Activated T-cell treated with anti-CD3 and anti-CD28 coated beads, Interleukin-2, amount 50 U/mL, for 72 hours (primary cell): ENCODE data around the gene TMEM233. TPM values are rescaled to one million over a fixed set of nuclear protein-coding genes. Genes with fewer than 3 reads are reported as not detected.

ENCODE experiments used
- ATAC-seq, 2 donors: fragments of 150-1000 bp; cut with Tn5 transposase; replicated peaks in 1 of 2; 2 replicates each; pipeline ENCODE4 v1.10.0; 2021; ENCODE audit warnings: moderate library complexity in 2 of 2, mild to moderate bottlenecking in 1 of 2
- DNase-seq, 2 donors: peaks; one replicate each; pipeline ENCODE4 v3.0.0; 2021 to 2022; ENCODE audit warnings: mixed read lengths in 1 of 2
- H3K27ac Mint-ChIP-seq: one replicate; pipeline ENCODE4 v1.8.0; 2022; ENCODE audit warnings: mild to moderate bottlenecking, moderate library complexity, mixed read lengths
- H3K27me3 Mint-ChIP-seq: one replicate; pipeline ENCODE4 v1.8.0; 2022; ENCODE audit warnings: low read depth, mixed read lengths
- H3K36me3 Mint-ChIP-seq, 2 donors: one replicate each; pipeline ENCODE4 v1.8.0; 2022; ENCODE audit warnings: mixed read lengths in 2 of 2, mild to moderate bottlenecking in 1 of 2; ENCODE audit not compliant: insufficient read depth in 2 of 2
- H3K4me1 Mint-ChIP-seq: one replicate; pipeline ENCODE4 v1.8.0; 2022; ENCODE audit warnings: low read depth, mixed read lengths
- H3K4me3 Mint-ChIP-seq, 2 donors: one replicate each; pipeline ENCODE4 v1.8.0; 2022; ENCODE audit warnings: mild to moderate bottlenecking in 2 of 2, mixed read lengths in 2 of 2, moderate library complexity in 2 of 2
- H3K9me3 Mint-ChIP-seq, 2 donors: one replicate each; pipeline ENCODE4 v1.8.0; 2022; ENCODE audit warnings: mixed read lengths in 2 of 2
- total RNA-seq, 2 donors: library from RNA; stranded (reverse); gene quantifications; one replicate each; pipeline ENCODE4 v1.2.3, GENCODE V29; 2022

The TMEM233 gene
- total RNA-seq, 2 donors from 2014 or later = not detected

DNA sequence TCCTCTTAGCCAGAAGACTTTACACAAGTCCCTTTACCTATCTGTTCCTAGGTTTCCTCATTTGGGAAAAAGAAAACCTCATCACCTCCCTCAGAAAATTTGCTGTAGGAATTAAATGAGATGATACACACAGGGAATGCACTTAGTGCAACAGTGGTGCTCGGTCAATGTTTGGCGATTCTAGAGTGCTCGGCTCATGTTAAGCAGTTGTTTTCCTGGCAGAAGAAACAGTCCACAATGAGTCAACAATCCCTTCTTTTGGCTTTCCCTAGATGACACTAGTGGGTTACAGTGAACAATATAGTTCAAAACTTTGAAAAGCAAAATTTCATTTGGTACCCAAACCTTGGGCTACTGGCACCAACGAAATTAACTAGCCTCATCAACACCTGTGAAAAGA lies 3.9 kb upstream of the TMEM233 start:
- Mint-ChIP-seq H3K36me3 (no peaks in the 10 kb centered on the region), H3K27ac (no peak overlapping the region), H3K4me1 (peaks cover 9% of the 10 kb centered on the region), H3K9me3 (no peaks in the 10 kb centered on the region), H3K4me3 (no peak overlapping the region), H3K27me3 (peaks cover 75% of the 10 kb centered on the region)
- DNase-seq (no peak), ATAC-seq (no peak)

DNA sequence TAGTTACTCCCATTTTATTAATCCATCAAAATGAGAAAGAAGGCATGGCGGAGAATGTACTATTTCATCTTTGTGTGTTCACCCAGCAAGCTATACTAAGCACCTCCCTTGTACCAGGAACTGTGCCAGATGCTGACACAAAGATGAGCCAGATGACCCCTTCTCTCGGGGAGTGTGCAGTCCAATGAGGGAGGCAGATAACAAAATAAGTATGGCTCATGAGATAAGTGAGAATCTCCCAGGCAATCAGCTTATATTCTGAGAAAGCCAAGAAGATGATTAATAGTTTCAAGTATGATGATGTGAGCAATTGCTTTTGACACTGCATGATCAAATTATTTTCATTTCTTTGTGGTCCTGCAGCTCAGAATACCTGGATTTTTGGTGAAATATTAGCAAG lies 1.3 kb upstream of the TMEM233 start:
- peaks cover 87% of the 10 kb centered on the region for H3K27me3 Mint-ChIP-seq
- no peak for DNase-seq
- H3K4me3 Mint-ChIP-seq = no peak overlapping the region
- peaks cover 24% of the 10 kb centered on the region for H3K4me1 Mint-ChIP-seq
- ATAC-seq = no peak
- no peaks in the 10 kb centered on the region for H3K9me3 Mint-ChIP-seq
- H3K36me3 Mint-ChIP-seq = no peaks in the 10 kb centered on the region
- H3K27ac Mint-ChIP-seq = no peak overlapping the region

DNA sequence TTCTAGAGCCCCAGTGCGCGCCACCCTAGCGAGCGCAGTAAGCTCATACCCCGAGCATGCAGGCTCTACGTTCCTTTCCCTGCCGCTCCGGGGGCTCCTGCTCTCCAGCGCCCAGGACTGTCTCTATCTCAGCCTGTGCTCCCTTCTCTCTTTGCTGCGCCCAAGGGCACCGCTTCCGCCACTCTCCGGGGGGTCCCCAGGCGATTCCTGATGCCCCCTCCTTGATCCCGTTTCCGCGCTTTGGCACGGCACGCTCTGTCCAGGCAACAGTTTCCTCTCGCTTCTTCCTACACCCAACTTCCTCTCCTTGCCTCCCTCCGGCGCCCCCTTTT lies 791 bp downstream of the TMEM233 start:
- Mint-ChIP-seq H3K4me3 (peak overlapping the region; percentile 11 to 57), H3K27ac (no peak overlapping the region), H3K4me1 (peaks cover 24% of the 10 kb centered on the region), H3K9me3 (no peaks in the 10 kb centered on the region), H3K36me3 (no peaks in the 10 kb centered on the region), H3K27me3 (peaks cover 78% of the 10 kb centered on the region)
- no peak for ATAC-seq
- DNase-seq = no peak

GRCh38 chr12:119594772-119595445 lies 1.3 kb downstream of the TMEM233 start:
- ATAC-seq (no peak), DNase-seq (no peak)
- peak overlapping the region; percentile 56 to 57 for H3K4me3 Mint-ChIP-seq
- H3K36me3 Mint-ChIP-seq = no peaks in the 10 kb centered on the region
- no peaks in the 10 kb centered on the region for H3K9me3 Mint-ChIP-seq
- H3K27me3 Mint-ChIP-seq = peaks cover 78% of the 10 kb centered on the region
- H3K4me1 Mint-ChIP-seq = peaks cover 24% of the 10 kb centered on the region
- peak overlapping the region; percentile 14 for H3K27ac Mint-ChIP-seq

GRCh38 chr12:119598159-119598558 lies 4.6 kb downstream of the TMEM233 start:
- no peaks in the 10 kb centered on the region for H3K9me3 Mint-ChIP-seq
- peaks cover 63% of the 10 kb centered on the region for H3K27me3 Mint-ChIP-seq
- peaks cover 24% of the 10 kb centered on the region for H3K4me1 Mint-ChIP-seq
- H3K27ac Mint-ChIP-seq = no peak overlapping the region
- H3K4me3 Mint-ChIP-seq = no peak overlapping the region
- ATAC-seq (no peak), DNase-seq (no peak)
- H3K36me3 Mint-ChIP-seq = no peaks in the 10 kb centered on the region

- H3K9me3 Mint-ChIP-seq = no peaks in the 10 kb centered on the region
- H3K27me3 Mint-ChIP-seq = peaks cover 47% of the 10 kb centered on the region
- ATAC-seq (no peak), DNase-seq (no peak)
- no peaks in the 10 kb centered on the region for H3K4me1 Mint-ChIP-seq
- no peak overlapping the region for H3K27ac Mint-ChIP-seq
- no peak overlapping the region for H3K4me3 Mint-ChIP-seq
- no peaks in the 10 kb centered on the region for H3K36me3 Mint-ChIP-seq
Observed at GRCh38 chr12:119601877-119602733, 8.5 kb downstream of the TMEM233 start.

- no peaks in the 10 kb centered on the region for H3K4me1 Mint-ChIP-seq
- ATAC-seq (no peak), DNase-seq (no peak)
- H3K4me3 Mint-ChIP-seq = no peak overlapping the region
- no peaks in the 10 kb centered on the region for H3K9me3 Mint-ChIP-seq
- no peak overlapping the region for H3K27ac Mint-ChIP-seq
- H3K36me3 Mint-ChIP-seq = no peaks in the 10 kb centered on the region
- peaks cover 44% of the 10 kb centered on the region for H3K27me3 Mint-ChIP-seq
Observed at GRCh38 chr12:119602734-119603094, 9.1 kb downstream of the TMEM233 start.

DNA sequence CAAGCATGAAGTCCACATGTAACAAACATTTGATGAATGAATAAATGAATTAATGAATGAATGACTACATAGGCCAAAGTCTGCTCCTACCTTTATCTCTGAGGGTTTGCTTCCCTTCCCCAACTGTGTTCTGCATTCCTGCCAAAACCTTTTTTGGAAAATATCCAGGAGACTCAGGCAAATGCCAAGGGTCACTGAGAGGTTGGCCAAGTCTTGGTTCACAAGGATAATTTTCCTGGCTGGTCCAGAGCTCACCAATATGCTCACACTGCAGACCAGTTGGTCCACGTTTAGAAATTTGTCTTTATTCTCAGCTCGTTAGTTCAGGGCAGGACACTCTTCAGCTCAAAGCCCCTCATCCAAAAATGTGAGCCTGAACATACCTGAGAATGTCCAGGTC lies 10.2 kb downstream of the TMEM233 start:
- ATAC-seq = no peak

DNA sequence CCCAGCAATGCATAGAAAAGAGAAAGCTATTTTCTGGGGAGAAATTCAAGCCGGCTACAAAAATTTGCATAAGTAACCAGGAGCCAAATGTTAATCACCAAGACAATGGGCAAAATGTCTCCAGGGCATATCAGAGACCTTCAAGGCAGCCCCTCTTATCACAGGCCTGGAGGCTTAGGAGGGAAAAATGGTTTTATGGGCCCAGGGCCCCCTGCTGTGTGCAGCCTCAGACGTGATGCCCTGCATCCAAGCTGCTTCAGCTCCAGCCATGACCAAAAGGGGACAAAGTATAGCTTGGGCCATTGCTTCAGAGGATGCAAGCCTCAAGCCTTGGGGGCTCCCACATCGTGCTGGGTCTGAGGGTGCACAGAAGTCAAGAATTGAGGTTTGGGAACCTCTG lies 15.8 kb downstream of the TMEM233 start:
- no peaks in the 10 kb centered on the region for H3K4me1 Mint-ChIP-seq
- no peak overlapping the region for H3K27ac Mint-ChIP-seq
- H3K36me3 Mint-ChIP-seq = peaks cover 2 to 5% of the 10 kb centered on the region in 2 donors

More for the DNA sequence above, 10.2 kb downstream of the TMEM233 start:
- no peak for DNase-seq
- H3K4me1 Mint-ChIP-seq = no peaks in the 10 kb centered on the region
- H3K36me3 Mint-ChIP-seq = peaks cover 0 to 2% of the 10 kb centered on the region in 2 donors
- H3K27ac Mint-ChIP-seq = no peak overlapping the region
- H3K4me3 Mint-ChIP-seq = no peak overlapping the region
- peaks cover 0 to under 1% of the 10 kb centered on the region in 2 donors for H3K9me3 Mint-ChIP-seq
- peaks cover 41% of the 10 kb centered on the region for H3K27me3 Mint-ChIP-seq

DNA sequence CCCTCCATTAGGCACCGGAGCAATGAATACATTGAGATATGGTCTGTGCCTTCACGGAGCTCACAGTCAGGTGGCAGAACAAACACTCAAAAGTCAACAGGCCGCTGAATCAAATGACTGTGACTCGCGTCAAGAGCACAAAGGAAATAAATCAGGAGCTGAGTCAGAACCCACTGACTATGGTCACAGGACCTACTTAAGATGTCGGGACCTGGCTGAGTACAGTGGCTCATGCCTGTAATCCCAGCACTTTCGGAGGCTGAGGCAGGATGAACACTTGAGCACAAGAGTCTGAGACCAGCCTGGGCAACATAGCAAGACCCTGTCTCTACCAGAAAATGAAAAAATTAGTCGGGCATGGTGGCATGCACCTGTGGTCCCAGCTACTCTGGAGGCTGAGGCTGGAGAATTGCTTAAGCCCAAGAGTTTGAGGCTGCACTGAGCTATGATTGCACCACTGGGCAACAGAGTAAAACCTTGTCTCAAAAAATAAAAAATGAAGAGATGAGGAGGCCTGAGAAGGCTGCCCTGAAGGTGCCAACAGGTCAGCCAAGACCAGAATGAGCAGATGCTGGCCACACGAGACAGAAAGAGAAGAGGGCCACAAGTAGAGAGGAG lies 19.9 kb downstream of the TMEM233 start:
- Mint-ChIP-seq H3K36me3 (peaks cover 4 to 5% of the 10 kb centered on the region in 2 donors), H3K27ac (no peak overlapping the region), H3K4me1 (no peaks in the 10 kb centered on the region), H3K9me3 (peaks cover 0 to 6% of the 10 kb centered on the region in 2 donors), H3K4me3 (no peak overlapping the region), H3K27me3 (peaks cover 10% of the 10 kb centered on the region)
- ATAC-seq (peak; percentile 13 to 59), DNase-seq (peak in 1 of 2 donors; percentile 3)

More for the DNA sequence above, 15.8 kb downstream of the TMEM233 start:
- DNase-seq (no peak), ATAC-seq (no peak)
- Mint-ChIP-seq H3K4me3 (no peak overlapping the region), H3K27me3 (peaks cover 20% of the 10 kb centered on the region), H3K9me3 (peaks cover 0 to 6% of the 10 kb centered on the region in 2 donors)

- ATAC-seq = no peak
- Mint-ChIP-seq H3K4me3 (no peak overlapping the region), H3K27me3 (peaks cover 18% of the 10 kb centered on the region)
Observed at GRCh38 chr12:119614705-119615104, 21.1 kb downstream of the TMEM233 start.

DNA sequence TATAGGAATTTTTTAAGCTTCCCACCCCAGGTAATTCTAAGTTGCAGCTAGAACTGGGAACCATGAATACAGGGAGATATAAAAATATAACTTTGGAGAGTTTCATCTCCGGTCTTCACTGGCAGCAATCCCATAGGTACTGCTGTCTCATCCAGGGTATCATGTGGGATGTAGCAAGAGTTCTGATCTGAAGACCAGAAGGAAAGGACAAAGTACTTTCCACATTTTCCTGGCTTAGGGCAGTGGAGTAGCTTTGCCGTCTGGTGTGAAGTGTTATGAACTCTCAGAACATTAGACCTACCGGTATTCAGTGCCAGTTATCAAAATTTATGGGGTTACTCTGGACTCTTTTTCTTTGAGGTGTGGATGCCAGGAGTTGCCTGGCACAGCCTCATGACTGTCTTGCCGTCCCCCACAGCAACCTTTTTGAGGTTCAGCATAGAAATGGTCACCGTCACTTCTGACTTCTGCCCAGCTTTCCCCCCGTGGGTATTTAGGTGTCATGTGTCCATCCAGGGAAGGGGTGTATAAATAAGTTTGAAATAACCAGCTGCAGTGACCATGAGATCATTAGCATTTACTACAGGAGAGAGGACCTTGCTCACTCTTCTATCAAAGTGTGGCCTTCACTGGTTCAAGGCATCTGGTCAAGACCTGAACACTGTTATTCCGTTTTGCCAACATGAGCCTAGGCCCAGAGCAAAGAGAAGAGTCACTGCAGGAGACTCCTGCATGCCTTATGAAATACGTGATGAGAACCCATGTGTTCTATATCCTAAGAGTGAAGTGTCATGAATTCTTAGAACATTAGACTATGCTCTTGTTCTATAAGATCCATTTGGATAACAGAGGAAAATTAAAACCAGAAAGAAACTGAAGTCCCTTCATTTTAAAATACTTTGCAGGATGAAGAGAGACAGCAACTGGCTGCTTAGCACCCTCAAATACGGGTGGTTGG lies 22.2 kb downstream of the TMEM233 start:
- H3K9me3 Mint-ChIP-seq = peaks cover 5 to 7% of the 10 kb centered on the region in 2 donors
- H3K27me3 Mint-ChIP-seq = peaks cover 28% of the 10 kb centered on the region
- DNase-seq (no peak), ATAC-seq (no peak)
- no peak overlapping the region for H3K4me3 Mint-ChIP-seq
- peaks cover 5 to 8% of the 10 kb centered on the region in 2 donors for H3K36me3 Mint-ChIP-seq
- no peaks in the 10 kb centered on the region for H3K4me1 Mint-ChIP-seq
- no peak overlapping the region for H3K27ac Mint-ChIP-seq

More at GRCh38 chr12:119614705-119615104, 21.1 kb downstream of the TMEM233 start:
- H3K9me3 Mint-ChIP-seq = peaks cover 5 to 9% of the 10 kb centered on the region in 2 donors
- no peaks in the 10 kb centered on the region for H3K4me1 Mint-ChIP-seq
- H3K27ac Mint-ChIP-seq = no peak overlapping the region
- no peak for DNase-seq
- peaks cover 5 to 8% of the 10 kb centered on the region in 2 donors for H3K36me3 Mint-ChIP-seq
